HepG2 (cell line): ENCODE results near the gene NSD1. TPM values are rescaled to one million over a fixed set of nuclear protein-coding genes. Genes with fewer than 3 reads are reported as not detected.

ENCODE experiments used
- CAMTA2 ChIP-seq: sonication (generic); formaldehyde crosslinking; IDR thresholded peaks from 2 replicates; pipeline ENCODE4 v1.4.0; 2020; ENCODE audit warnings: mild to moderate bottlenecking, missing genetic modification reagents, borderline replicate concordance
- GABPA ChIP-seq, 2 experiments: IDR thresholded peaks; 2 replicates each; pipeline ENCODE4 v1.6.1; 2011 to 2016; ENCODE audit warnings: low read depth in 2 of 2, low read length in 1 of 2, missing biosample characterization in 1 of 2, missing genetic modification characterization in 1 of 2
- HOMEZ ChIP-seq: IDR thresholded peaks from 2 replicates; pipeline ENCODE4 v1.6.1; 2016; ENCODE audit warnings: low read depth
- HOXA5 ChIP-seq: sonication (generic); formaldehyde crosslinking; IDR thresholded peaks from 2 replicates; pipeline ENCODE4 v1.4.0; 2020; ENCODE audit warnings: missing genetic modification reagents
- IKZF1 ChIP-seq: fragments of 450-650 bp; IDR thresholded peaks from 2 replicates; pipeline ENCODE4 v1.7.1; 2016
- IKZF5 ChIP-seq: IDR thresholded peaks from 2 replicates; pipeline ENCODE4 v1.6.1; 2018; ENCODE audit warnings: missing genetic modification reagents, mild to moderate bottlenecking, missing compliant biosample characterization
- MTA3 ChIP-seq: sonication (generic); formaldehyde crosslinking; IDR thresholded peaks from 2 replicates; pipeline ENCODE4 v1.4.0; 2020; ENCODE audit warnings: missing genetic modification reagents
- PHF21A ChIP-seq: sonication (generic); formaldehyde crosslinking; IDR thresholded peaks from 2 replicates; pipeline ENCODE4 v1.5.0; 2020; ENCODE audit warnings: mild to moderate bottlenecking, missing genetic modification reagents
- PLRG1 ChIP-seq: fragments of 450-650 bp; conservative IDR thresholded peaks from 2 replicates; pipeline ENCODE4 v1.6.1; 2016
- REPIN1 ChIP-seq: sonication (generic); formaldehyde crosslinking; IDR thresholded peaks from 2 replicates; pipeline ENCODE4 v1.8.0; 2022; ENCODE audit warnings: missing genetic modification reagents, low read depth, mild to moderate bottlenecking, borderline replicate concordance
- TMF1 ChIP-seq: sonication (generic); formaldehyde crosslinking; IDR thresholded peaks from 2 replicates; pipeline ENCODE4 v1.8.1; 2022; ENCODE audit warnings: low read depth, missing genetic modification reagents
- TP53 ChIP-seq: sonication (generic); formaldehyde crosslinking; conservative IDR thresholded peaks from 2 replicates; pipeline ENCODE4 v1.4.0; 2020; ENCODE audit warnings: missing genetic modification reagents
- ZBTB1 ChIP-seq: sonication (generic); formaldehyde crosslinking; IDR thresholded peaks from 2 replicates; pipeline ENCODE4 v1.4.0; 2020; ENCODE audit warnings: missing genetic modification reagents, borderline replicate concordance
- ZBTB3 ChIP-seq: sonication (generic); formaldehyde crosslinking; IDR thresholded peaks from 2 replicates; pipeline ENCODE4 v1.4.0; 2020; ENCODE audit warnings: low read depth, mild to moderate bottlenecking, moderate library complexity, missing genetic modification reagents, borderline replicate concordance
- ZFP1 ChIP-seq: IDR thresholded peaks from 2 replicates; pipeline ENCODE4 v1.6.1; 2016
- ZMYM4 ChIP-seq: sonication (generic); formaldehyde crosslinking; IDR thresholded peaks from 2 replicates; pipeline ENCODE4 v1.8.1; 2023; ENCODE audit warnings: mild to moderate bottlenecking, missing genetic modification reagents
- ZNF10 ChIP-seq: sonication (generic); formaldehyde crosslinking; IDR thresholded peaks from 2 replicates; pipeline ENCODE4 v1.4.0; 2020; ENCODE audit warnings: mild to moderate bottlenecking, low read depth, missing genetic modification reagents, borderline replicate concordance
- ZNF17 ChIP-seq: sonication (generic); formaldehyde crosslinking; IDR thresholded peaks from 2 replicates; pipeline ENCODE4 v1.5.0; 2020; ENCODE audit warnings: mild to moderate bottlenecking, missing genetic modification reagents
- ZNF24 ChIP-seq: fragments of 450-650 bp; IDR thresholded peaks from 2 replicates; pipeline ENCODE4 v1.6.1; 2017; ENCODE audit warnings: antibody characterized with exemption, mild to moderate bottlenecking
- ZNF737 ChIP-seq: sonication (generic); formaldehyde crosslinking; IDR thresholded peaks from 2 replicates; pipeline ENCODE4 v1.5.0; 2020; ENCODE audit warnings: missing genetic modification reagents, mild to moderate bottlenecking, borderline replicate concordance
- ZNF776 ChIP-seq: sonication (generic); formaldehyde crosslinking; IDR thresholded peaks from 2 replicates; pipeline ENCODE4 v1.4.0; 2020; ENCODE audit warnings: mild to moderate bottlenecking, missing genetic modification reagents
- ZSCAN22 ChIP-seq: sonication (generic); formaldehyde crosslinking; IDR thresholded peaks from 2 replicates; pipeline ENCODE4 v1.4.0; 2020; ENCODE audit warnings: mild to moderate bottlenecking, missing genetic modification reagents
- polyA plus RNA-seq, 8 experiments: library from polyadenylated mRNA; depleted of rRNA in 3 of 8; stranded (reverse) in 7 of 8; unstranded in 1 of 8; fragments of >200 nt; fragmentation: Illumina TruSeq in 4 of 8; extraction: Trizol in 4 of 8; gene quantifications; 2 replicates each; pipeline versions ENCODE4 v1.2.1 to v1.2.3, GENCODE V29; 2011 to 2016; ENCODE audit warnings: low read depth in 4 of 8, missing spikeins in 1 of 8, mixed read lengths in 1 of 8; ENCODE audit not compliant: insufficient read depth in 1 of 8
- total RNA-seq, 5 experiments: library from RNA; depleted of rRNA; stranded (reverse); fragments of >200 nt; fragmentation: Illumina TruSeq; extraction: Trizol; gene quantifications; 2 replicates each; pipeline ENCODE4 v1.2.3, GENCODE V29; 2016; ENCODE audit warnings: low read depth in 1 of 5
- TF ChIP-seq, protein P1 (sequence below): sonication (generic); formaldehyde crosslinking; IDR thresholded peaks from 2 replicates; pipeline ENCODE4 v1.4.0; 2020; ENCODE audit warnings: missing genetic modification reagents
- TF ChIP-seq, protein P2 (sequence below): sonication (generic); formaldehyde crosslinking; conservative IDR thresholded peaks from 2 replicates; pipeline ENCODE4 v1.4.0; 2020; ENCODE audit warnings: missing genetic modification reagents

Gene NSD1
- total and polyA plus RNA-seq, 2 of the 13 experiments (the other 11 are each of a cell fraction or from before 2014, with no cell fraction given) = 0.01 to 0.09 TPM

DNA sequence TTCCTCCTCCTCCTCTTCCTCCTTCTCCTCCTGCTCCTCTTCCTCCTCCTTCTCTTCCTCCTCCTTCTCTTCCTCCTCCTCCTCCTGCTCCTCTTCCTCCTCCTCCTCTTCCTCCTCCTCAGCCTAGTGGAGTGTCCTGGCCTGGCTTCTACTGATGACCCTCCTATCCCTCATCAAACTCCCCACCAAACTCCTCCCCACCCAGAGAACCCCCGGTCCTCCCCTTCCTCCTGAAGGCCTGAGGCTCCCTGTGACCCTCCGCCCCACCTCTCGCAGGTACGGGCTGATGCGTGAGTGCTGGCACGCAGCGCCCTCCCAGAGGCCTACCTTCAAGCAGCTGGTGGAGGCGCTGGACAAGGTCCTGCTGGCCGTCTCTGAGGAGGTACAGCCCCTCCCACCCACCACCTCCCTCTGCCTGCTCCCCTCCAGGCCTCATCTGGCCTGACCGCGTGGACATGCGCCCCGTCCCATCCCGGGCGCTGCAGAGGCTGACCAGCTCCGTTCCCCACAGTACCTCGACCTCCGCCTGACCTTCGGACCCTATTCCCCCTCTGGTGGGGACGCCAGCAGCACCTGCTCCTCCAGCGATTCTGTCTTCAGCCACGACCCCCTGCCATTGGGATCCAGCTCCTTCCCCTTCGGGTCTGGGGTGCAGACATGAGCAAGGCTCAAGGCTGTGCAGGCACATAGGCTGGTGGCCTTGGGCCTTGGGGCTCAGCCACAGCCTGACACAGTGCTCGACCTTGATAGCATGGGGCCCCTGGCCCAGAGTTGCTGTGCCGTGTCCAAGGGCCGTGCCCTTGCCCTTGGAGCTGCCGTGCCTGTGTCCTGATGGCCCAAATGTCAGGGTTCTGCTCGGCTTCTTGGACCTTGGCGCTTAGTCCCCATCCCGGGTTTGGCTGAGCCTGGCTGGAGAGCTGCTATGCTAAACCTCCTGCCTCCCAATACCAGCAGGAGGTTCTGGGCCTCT is 36.3 kb upstream of the NSD1 start (continued):
- TF ChIP-seq REPIN1 (CRISPR knock-in tag) = no peak
- no peak for TF ChIP-seq IKZF1
- TF ChIP-seq ZFP1 (CRISPR knock-in tag) = no peak
- TF ChIP-seq PLRG1 = no peak
- TF ChIP-seq HOXA5 (CRISPR knock-in tag) = no peak
- TF ChIP-seq, protein P1, sequence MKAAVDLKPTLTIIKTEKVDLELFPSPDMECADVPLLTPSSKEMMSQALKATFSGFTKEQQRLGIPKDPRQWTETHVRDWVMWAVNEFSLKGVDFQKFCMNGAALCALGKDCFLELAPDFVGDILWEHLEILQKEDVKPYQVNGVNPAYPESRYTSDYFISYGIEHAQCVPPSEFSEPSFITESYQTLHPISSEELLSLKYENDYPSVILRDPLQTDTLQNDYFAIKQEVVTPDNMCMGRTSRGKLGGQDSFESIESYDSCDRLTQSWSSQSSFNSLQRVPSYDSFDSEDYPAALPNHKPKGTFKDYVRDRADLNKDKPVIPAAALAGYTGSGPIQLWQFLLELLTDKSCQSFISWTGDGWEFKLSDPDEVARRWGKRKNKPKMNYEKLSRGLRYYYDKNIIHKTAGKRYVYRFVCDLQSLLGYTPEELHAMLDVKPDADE (CRISPR knock-in tag) = no peak
- TF ChIP-seq ZMYM4 (CRISPR knock-in tag) = no peak
- TF ChIP-seq IKZF5 = no peak; the same call in 1 of the 2 replicates
- TF ChIP-seq ZSCAN22 (CRISPR knock-in tag) = no peak
- no peak for TF ChIP-seq ZBTB3 (CRISPR knock-in tag)
- TF ChIP-seq ZBTB1 = no peak
- no peak for TF ChIP-seq GABPA (IDR thresholded peaks at IDR 0.05; ENCODE audit: low read depth, low read length)
- no peak for TF ChIP-seq GABPA (CRISPR knock-in tag; IDR thresholded peaks at IDR 0.05; ENCODE audit: low read depth)
- no peak for TF ChIP-seq ZNF24
- TF ChIP-seq TMF1 (CRISPR knock-in tag) = no peak
- TF ChIP-seq ZNF776 (CRISPR knock-in tag) = no peak
- TF ChIP-seq, protein P2, sequence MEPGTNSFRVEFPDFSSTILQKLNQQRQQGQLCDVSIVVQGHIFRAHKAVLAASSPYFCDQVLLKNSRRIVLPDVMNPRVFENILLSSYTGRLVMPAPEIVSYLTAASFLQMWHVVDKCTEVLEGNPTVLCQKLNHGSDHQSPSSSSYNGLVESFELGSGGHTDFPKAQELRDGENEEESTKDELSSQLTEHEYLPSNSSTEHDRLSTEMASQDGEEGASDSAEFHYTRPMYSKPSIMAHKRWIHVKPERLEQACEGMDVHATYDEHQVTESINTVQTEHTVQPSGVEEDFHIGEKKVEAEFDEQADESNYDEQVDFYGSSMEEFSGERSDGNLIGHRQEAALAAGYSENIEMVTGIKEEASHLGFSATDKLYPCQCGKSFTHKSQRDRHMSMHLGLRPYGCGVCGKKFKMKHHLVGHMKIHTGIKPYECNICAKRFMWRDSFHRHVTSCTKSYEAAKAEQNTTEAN (CRISPR knock-in tag) = no peak
- no peak for TF ChIP-seq ZNF17 (CRISPR knock-in tag)
- TF ChIP-seq MTA3 = no peak
- TF ChIP-seq HOMEZ = no peak
- TF ChIP-seq PHF21A (CRISPR knock-in tag) = no peak
- no peak for TF ChIP-seq TP53
- TF ChIP-seq ZNF737 = no peak
- TF ChIP-seq CAMTA2 (CRISPR knock-in tag) = no peak
- TF ChIP-seq ZNF10 (CRISPR knock-in tag) = no peak
